NCI-H460 (cell line): ENCODE measurements around the gene IFITM5. TPM values are rescaled to one million over a fixed set of nuclear protein-coding genes. Genes with fewer than 3 reads are reported as not detected.
"Not testable (repeated sequence)": the region's sequence is repeated elsewhere in the genome, so short reads cannot be mapped to it uniquely, and the experiment has no call there.

Experiments used
- DNase-seq: peaks from one replicate; pipeline ENCODE4 v3.0.0-alpha.2; 2016; ENCODE audit warnings: low read depth; ENCODE audit errors: extremely low read depth
- polyA plus RNA-seq: library from polyadenylated mRNA; depleted of rRNA; stranded (reverse); fragments of >200 nt; gene quantifications from 2 replicates; pipeline ENCODE4 v1.2.3, GENCODE V29; 2014; cell fraction: nucleus; rRNA removed
- total RNA-seq: library from RNA; depleted of rRNA; stranded (reverse); fragments of >200 nt; shearing (Covaris generic); gene quantifications from 2 replicates; pipeline ENCODE4 v1.2.3, GENCODE V29; 2014; rRNA removed

The IFITM5 gene
- total RNA-seq, result not detected in 2 replicates
- polyA plus RNA-seq, result not detected in 2 replicates

DNA sequence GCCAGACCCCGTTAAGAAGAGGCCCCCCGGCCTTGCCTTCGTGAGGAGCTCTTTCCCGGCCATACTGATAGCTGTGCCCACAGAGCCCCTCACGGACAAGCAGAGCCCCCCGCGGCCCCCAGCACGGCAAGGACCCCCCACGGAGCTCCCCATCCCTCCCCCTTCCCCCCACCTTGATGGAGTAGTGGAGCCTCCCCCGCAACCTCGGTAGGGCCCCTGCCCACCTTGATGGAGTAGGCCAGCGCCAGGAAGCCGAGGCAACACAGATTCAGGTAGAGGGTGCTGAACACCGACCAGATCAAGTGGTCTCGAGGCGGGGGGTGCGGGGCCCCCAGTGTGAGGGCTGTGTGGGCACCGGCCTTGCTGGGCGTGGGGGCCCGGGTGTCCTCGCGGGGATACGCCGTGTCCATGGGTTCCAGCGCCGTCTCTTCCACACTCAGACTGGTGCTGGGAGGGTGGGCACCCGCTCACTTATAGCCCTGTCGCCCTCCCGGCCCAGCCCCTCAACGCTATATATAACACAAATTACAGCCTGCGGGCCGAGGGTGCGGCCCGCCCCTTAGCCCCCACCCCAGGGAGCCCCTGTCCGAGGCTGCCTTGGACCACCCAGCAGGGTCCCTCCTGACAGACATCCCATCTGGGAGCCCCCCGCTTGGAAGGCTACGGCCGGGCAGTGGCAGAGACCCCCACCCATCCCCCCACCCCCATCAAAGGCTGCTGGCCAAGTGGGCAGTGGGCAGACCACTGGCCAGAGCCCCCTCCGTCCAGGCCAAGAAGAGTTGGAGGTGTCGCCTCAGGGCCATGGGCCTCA lies at the start of gene IFITM5:
Gene IFITM5, minus strand, starts transcription at position 446 of the 811 bp plus-strand sequence. Its CDS starts 36 bp downstream, at position 410.
- DNase-seq, result no peak

DNA sequence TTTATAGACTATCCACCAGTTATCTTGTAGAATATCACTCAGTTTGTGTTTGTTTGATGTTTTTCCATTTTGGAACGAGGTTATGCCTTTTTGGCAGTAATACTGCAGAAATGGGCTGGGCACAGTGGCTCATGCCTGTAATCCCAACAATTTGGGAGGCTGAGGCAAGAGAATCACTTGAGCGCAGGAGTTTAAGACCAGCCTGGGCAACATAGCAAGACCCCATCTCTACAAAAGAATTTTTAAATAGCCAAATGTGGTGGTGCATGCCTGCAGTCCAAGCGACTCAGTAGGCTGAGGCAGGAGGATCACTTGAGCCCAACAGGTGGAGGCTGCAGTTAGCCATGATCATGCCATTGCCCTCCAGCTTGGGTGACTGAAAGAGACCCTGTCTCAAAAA lies 47.2 kb upstream of the IFITM5 start:
- no peak for DNase-seq

DNA sequence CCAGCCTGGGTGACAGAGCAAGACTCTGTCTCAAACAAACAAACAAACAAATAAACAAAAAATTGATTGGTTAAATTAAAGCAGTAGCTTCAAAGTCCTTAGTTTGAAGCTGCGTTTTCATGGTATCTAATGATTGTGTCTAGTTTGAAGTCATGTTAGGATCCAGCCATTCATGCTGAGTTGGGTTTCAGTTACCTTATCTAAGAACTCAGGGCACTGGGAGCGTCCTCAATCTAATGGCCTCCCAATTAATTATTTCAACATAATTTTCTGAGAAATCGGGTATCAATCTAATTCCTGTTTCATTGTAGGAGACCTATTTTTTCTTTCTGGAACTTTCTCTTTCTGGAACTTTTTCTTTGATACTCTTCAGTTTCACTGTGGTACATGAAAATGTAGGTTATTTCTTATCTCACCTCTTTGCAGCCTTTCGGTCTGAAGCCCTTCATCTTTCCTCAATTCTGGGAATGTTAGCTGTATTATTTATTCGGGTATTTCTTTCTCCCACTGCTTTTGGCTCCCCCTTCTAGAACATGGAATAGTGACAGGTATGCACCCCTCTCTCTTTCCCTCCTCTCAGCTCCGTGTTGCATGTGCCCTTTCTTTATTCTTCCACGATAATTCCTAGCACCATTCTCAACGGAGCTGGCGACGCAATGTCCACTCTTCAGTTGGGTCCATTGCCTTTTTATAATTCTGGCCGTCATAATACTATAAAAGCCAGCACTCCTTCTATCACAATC lies 45.7 kb upstream of the IFITM5 start:
- no peak for DNase-seq

DNA sequence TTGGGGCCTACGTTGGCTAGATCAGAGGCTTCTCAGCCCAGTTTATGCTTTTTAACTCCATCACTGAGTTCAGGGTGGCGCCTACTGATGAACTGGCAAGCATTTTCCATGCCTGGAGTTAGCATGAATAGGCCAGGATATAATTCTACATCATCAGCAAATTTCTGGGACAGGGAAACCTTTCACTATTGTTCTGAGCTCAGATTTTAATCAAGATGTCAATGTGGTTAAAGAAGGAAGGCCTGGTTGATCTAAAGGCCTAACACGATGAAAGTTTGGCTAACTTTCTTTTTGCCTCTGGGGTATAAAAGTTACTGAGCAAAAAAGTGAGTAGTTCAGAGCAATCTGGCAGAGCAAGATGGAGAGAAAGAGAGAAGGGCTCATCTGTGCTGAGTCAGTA lies 43.0 kb upstream of the IFITM5 start:
- DNase-seq, result no peak

DNA sequence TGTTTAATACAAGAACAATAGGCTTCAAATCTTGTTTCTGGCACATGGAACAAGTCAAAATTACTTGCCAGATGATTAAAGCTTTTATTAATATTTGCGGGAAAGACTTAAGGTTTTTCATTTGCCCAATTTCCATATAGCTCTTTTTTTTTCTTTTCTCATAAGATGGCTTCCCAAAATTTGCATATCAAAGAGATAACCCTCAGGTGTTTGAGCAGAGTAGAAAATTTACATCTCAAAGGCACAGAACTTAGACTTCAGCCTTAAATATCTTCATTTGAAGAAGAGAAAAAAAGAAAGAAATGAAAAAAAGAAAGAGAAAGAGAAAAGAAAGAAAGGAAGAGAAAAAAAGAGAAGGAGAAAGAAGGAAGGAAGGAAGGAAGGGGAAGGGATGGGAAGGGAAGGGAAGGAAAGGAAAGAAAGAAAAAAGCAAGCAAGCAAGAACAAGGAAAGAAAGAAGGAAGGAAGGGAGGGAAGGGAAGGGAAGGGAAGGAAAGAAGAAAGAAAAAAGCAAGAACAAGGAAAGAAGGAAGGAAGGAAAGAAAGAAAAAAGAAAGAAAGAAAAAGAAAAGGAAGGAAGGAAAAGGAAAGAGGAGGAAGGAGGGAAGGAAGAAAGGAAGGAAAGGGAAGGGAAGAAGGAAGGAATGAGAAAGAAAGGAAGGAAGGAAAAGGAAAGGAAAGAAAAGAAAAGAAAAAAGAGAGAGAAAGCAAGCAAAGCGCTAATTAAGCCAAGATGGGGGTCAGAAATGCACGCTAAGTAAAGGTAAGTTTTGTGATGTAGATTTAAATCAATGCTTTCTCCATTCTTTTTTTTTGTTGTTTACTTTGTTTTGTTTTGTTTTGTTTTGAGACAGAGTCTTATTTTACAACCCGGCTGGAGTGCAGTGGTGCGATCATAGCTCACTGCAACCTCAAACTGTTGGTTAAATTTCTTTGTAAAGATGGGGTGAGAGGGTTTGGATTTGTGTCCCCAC lies 41.5 kb upstream of the IFITM5 start:
- DNase-seq, result no peak

DNA sequence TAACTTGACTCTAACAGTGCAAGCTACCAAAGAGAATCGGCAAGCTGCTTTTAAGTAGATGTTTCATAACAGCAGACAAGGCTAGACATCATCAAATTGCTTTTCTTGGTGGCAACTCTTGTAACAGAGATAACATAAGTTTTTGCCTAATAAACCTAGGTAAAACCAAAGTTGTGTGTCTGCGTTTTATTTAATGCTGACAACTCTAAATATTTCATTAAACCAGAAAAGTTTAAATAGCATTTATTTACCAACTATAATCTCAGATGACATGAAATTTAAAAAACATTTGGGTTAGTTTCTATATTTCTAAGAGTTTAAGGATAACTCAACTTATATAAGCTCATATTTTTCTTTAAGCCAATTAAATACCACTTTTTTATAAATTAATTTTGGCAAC lies 40.6 kb upstream of the IFITM5 start:
- DNase-seq, result no peak

DNA sequence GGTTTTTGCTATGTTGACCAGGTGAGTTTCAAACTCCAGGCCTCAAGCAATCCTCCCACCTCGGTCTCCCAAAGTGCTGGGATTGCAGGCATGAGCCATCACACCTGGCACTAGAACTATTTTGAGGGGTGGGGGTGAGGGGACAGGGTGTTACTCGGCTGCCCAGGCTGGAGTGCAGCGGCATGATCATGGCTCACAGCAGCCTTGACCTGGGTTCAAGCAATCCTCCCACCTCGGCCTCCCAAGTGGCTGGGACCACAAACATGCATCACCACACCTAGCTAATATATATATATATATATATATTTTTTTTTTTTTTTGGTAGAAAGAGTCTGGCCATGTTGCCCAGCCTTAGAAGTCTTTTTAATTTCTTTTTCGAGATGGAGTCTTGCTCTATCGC lies 38.4 kb upstream of the IFITM5 start:
- no peak for DNase-seq

DNA sequence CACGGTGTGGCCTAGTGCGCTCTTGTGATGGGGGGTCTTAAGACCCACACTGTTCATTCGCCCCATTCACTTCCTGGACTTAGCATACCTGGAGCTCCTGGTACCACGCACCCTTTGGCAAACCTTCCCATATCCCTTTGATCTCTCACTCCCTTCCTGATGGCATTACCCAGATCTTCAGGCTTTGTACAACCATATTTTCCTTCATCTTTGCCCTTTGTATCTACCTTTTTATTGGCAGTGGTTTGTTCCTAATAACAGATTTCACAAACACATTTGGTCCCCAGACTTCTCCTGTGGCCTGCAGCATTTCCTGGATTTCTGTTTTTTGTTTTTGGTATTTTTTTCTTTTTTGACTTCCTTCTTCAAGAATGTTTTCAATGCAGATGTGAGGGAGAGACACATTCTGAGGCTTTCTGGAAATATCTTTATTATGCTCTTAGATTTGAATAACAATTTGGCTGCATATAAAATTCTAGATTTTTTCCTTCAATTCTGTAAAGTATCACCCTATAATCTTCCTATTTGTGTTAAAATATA lies 37.4 kb upstream of the IFITM5 start:
- DNase-seq, result no peak

DNA sequence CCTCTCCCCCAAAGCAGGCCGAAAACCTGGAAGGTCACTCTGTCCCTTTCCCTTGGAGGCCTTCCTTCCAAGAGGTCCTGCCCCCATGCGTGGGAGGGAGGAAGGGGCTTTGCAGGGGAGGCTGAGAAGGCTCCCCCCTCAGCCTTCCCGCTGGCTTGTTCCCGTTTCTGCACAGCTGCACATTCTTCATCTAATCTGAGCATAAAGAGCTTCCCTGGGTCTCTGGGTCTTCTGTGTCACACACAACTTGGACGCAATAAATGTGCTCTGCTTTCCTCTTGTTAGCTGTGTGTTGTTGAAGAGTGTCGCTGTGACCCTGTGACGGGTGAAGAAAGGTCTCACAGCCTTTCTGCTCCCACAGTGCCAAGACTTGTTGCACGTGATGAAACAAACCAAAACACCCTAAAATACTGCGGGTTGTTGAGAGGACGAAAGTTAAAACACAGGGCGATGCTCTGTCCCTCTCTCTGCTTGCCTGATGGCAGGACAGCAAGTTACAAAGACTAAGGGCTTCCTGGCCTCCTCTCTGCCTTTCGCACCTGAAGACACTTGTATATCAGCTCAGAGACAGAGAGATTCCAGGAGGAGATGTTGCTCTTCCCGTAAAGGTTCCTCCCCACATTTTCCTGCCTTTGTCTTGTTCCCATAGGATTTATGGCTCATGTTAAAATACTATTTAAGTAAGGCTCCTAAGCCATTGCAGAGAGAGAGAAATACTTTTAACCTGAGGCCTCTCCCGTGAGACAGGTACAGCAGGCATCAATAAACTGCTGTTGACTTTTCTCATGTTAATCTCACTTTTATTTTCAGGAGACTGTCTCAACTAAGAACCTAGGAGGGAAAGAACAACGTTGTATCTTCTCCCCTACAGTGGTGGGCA lies 36.7 kb upstream of the IFITM5 start:
- no peak for DNase-seq

DNA sequence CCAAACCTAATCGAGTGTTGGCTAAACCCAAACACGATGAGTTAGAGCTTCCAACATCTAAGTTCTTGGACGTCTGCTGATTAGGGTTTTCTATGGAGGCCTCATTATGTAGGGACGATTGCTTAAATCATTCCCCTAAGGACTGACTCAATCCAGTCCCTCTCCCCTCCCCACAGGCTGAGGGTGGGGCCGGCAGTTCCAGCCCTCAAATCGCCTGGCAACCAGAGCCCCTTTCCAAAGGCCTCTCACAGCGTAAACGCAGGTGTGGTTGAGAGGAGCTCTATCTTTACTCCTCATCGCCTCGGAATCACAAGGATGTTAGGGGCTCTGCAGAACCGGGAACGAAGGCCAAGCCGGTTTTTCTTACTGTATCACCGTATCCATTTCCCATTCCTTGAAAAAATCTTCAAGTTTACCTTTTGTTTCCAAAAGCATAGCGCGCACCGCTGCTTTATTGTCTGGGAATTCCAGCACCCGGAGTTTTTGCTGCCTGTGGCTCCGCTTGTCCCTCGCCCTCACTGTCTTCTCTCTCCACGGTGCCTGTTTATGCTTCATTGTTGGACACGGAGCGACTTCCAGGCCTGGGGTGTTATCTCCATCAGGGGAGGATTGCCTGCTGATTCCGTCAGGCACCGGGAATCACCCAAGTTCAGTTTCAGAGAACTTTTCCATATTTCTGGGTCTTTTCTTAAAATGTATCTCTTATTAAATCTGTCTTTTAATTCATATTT lies 35.1 kb upstream of the IFITM5 start:
- DNase-seq, result no peak

DNA sequence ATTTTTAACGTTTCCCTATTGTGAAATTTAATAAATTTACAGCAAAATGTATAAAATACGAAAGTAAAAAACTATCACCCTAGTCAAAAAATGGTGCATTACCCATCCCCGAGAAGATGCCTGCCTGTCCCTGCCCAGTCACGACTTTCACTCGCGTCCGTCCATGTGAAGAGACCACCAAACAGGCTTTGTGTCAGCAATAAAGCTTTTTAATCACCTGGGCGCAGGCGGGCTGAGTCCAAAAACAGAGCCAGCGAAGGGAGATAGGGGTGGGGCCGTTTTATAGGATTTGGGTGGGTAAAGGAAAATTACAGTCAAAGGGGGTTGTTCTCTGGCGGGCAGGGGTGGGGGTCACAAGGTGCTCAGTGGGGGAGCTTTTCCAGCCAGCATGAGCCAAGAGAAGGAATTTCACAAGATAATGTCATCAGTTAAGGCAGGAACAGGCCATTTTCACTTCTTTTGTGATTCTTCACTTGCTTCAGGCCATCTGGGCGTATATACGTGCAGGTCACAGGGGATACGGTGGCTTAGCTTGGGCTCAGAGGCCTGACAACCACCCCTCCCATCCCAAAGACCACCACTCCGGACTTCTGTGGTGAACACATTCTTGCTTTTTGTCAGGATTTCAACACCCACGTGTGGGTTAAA lies 34.4 kb upstream of the IFITM5 start:
- DNase-seq, result not testable (repeated sequence)

DNA sequence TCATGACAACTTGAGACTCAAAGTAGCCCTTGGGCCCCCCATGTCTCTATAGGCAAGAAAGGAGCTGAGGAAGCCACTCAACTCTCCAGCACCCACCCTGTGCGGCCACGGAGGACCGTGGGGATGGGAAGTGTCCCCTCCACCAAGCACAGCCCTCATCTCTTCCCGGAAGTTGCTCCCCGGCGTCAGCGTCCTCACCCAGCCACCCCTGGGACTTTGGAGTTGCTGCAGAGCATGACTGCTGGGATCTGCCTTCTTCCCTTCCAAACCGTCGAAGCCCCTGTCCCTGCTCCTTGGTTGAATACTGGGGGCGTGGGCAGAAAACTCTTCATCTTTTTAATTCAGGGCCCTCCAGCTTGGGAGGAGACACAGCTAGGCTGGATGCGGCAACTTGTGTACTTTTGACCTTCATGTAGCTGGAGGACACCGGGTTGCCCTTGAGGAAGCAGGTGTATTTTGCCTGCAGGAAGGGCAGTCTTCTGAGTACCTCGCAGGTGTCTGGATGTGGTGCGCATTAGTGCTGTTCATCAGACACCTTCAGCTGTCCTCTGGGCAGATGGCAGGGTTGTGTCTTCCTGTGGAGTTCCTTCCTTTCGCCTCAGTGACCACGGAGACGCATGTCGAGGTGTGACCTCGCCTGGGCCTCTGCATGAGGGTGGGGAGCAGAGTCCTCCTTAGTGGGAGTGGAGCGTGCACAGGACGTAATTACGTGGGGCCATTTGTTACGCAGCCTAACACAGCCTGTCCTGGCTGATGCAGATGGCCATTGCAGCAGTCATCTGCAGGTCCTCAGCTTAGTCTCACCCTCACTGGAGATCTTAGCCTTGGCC lies 33.5 kb upstream of the IFITM5 start:
- DNase-seq, result no peak

DNA sequence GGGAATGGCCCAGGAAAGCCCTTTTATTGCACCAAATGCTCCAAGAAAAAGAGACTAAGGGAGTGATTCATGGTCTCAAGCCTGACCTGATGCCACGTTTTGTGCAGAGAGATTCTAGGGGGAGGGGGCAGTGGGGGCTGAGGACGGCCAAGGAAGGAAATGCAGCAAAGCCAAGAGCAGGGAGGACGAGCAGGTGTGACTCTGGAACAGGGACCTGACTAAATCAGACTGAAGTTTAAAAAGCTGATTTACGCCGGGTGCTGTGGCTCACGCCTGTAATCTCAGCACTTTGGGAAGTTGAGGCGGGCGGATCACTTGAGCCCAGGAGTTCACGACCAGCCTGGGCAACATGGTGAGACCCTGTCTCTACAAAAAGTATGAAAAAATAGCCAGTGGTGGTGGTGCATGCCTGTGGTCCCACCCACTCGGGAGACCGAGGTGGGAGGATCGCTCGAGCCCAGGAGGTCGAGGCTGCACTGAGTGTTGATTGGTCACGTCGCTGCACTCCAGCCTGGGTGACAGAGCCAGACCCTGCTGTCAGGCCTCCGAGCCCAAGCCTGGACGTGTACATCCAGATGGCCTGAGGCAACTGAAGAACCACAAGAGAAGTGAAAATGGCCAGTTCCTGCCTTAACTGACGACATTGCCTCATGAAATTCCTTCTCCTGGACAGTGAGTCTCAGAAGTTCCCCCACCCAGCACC lies 32.2 kb upstream of the IFITM5 start:
- DNase-seq, result no peak

DNA sequence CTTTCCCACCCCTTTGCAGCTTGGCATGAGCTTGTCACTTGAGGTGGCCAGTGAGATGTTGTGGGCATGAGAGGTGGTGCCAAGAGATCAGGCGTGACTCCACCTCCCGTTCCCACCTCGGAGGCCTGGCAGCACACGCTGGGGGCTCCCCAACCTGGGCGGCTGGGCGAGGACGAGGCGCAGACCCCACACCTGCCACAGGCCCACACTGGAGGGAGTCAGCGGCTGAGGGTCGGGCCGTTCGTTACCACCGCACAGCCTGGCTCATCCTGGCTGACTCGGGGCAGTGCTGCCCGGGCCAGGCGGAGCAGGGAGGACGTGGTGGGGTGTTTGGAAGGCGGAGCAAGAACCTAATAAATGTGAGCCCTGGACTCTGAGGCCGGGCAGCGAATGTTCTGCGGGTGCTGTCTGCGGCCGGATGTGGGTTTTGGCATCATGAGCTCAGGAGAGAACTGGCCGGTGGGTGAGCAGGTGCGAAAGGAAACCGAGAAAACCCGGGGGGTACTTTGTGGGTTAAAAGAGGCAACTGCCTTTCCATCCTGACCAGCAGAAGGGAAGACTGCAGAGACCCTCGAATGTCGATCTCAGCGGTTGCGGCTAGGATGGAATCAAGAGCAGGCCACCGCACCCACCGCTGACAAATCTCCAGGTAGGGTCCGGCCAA lies 31.5 kb upstream of the IFITM5 start:
- no peak for DNase-seq

DNA sequence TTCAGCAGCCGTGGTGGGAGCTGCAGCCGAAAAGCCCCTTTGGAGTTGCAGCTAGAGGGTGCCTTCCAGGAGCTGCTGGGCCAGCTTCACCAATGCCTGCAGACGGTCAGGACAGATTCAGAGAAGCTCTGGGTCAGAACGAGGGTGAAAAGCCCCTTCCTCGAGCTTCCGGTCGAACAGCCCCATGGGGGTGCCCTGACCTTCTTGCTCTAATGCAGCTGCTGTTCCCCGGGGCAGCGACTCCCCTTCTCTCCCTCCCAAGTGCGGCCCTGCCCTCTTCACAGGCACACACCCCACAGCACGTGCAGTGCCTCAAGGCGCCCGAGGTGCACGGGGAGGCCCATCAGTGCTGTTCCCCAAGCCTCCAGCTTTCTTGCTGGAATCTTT lies 31.0 kb upstream of the IFITM5 start:
- DNase-seq, result no peak

DNA sequence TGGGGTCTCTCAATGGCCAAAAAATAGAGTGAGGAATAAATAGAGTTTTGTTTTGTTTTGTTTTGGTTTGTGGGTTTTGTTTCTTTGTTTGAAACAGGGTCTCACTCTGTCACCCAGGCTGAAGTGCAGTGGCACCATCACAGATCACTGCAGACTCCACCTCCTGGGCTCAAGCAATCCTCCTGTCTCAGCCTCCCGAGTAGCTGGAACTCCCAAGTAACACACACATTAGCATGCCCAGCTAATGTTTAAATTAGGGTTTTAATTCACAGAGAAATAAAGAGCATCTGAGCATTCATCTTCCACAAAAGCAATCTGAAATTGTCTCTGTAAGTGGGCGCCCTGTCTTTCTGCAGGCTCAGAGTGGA lies 30.5 kb upstream of the IFITM5 start:
- no peak for DNase-seq
